Activated naive CD8-positive, alpha-beta T cell treated with anti-CD3 and anti-CD28 coated beads, Interleukin-2, amount 10 ng/mL, durations not matched to agents 7 days and 5 days (primary cell): ENCODE data around the gene EPS8L3. TPM values are rescaled to one million over a fixed set of nuclear protein-coding genes. Genes with fewer than 3 reads are reported as not detected.
"Not testable (repeated sequence)": the region's sequence is repeated elsewhere in the genome, so short reads cannot be mapped to it uniquely, and the experiment has no call there.

Experiments used
- ATAC-seq: fragments of 150-1000 bp; cut with Tn5 transposase; one replicate; pipeline ENCODE4 v1.10.0; 2021; ENCODE audit warnings: low read depth, moderate library complexity
- POLR2A ChIA-PET: fragments of 350-600 bp; sonication (Branson Sonifier 250); formaldehyde crosslinking; loops from one replicate; lab custom pipeline; 2021; ENCODE audit warnings: antibody characterized with exemption; lab: Charles Lee
- DNase-seq: peaks from one replicate; pipeline ENCODE4 v3.0.0; 2021
- H3K27ac Mint-ChIP-seq: one replicate; pipeline ENCODE4 v1.8.0; 2022; ENCODE audit warnings: mild to moderate bottlenecking, mixed read lengths
- H3K27me3 Mint-ChIP-seq: one replicate; pipeline ENCODE4 v1.8.0; 2022; ENCODE audit warnings: mild to moderate bottlenecking, moderate library complexity, mixed read lengths
- H3K36me3 Mint-ChIP-seq: one replicate; pipeline ENCODE4 v1.8.0; 2021; ENCODE audit warnings: mild to moderate bottlenecking, mixed read lengths
- H3K4me1 Mint-ChIP-seq: one replicate; pipeline ENCODE4 v1.8.0; 2021; ENCODE audit warnings: mixed read lengths
- H3K4me3 Mint-ChIP-seq: one replicate; pipeline ENCODE4 v1.8.0; 2022; ENCODE audit warnings: mild to moderate bottlenecking, moderate library complexity, mixed read lengths
- H3K9me3 Mint-ChIP-seq: one replicate; pipeline ENCODE4 v1.8.0; 2021; ENCODE audit warnings: mixed read lengths
- total RNA-seq, 2 experiments: library from RNA; stranded (reverse); gene quantifications; one replicate each; pipeline ENCODE4 v1.2.3, GENCODE V29; 2021

EPS8L3 gene
- total RNA-seq, 2 experiments from 2014 or later, result not detected

GRCh38 chr1:109771712-109772657 is 8.3 kb upstream of the EPS8L3 start:
- no peak overlapping the region for H3K27ac Mint-ChIP-seq
- no peaks in the 10 kb centered on the region for H3K9me3 Mint-ChIP-seq
- POLR2A ChIA-PET, result no interaction called here
- no peak for ATAC-seq
- H3K4me1 Mint-ChIP-seq, result peaks cover 10% of the 10 kb centered on the region
- peak; percentile 19 for DNase-seq
- H3K4me3 Mint-ChIP-seq, result no peak overlapping the region
- H3K27me3 Mint-ChIP-seq, result peaks cover 3% of the 10 kb centered on the region
- H3K36me3 Mint-ChIP-seq, result no peaks in the 10 kb centered on the region

DNA sequence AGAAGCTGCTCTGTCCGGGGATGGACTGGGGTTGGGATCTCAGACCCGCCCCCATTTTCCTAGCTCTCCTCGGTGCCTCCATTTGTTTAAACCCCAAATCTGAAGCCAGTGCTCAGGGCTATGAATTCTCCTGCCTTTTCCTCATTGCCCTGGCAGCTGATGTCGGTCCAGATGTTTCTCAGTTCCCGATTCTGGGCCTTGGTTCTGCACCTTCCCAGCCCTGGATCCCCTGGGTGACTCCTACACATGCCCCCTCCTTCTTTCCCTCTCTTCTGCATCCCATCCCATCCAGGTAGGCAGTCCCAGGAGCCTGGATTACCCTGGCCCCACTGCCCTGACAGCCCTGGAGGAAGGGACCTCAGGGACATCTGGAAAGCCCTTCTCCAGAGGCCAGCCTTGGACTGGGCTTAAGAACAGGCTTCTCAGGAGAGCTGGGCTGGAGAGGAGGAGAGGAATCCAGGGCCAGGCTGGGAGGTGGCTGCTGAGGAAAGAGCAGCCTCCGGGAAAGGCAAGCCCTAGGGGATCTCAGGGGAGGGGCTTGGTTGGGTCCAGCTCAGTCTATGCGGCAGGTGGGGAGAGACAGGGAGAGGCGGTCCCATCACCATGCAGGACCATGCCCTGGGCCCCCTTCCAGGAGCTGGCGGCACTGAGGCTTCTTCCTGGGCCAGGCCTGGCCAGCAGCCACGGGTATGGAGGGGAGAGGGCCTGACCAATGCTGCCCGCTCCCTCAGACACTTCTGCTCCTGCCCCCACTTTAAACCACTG is 6.8 kb upstream of the EPS8L3 start:
- peaks cover 1% of the 10 kb centered on the region for H3K27me3 Mint-ChIP-seq
- no peak for ATAC-seq
- DNase-seq, result peak; percentile 11
- POLR2A ChIA-PET, result no interaction called here
- H3K9me3 Mint-ChIP-seq, result no peaks in the 10 kb centered on the region
- H3K36me3 Mint-ChIP-seq, result no peaks in the 10 kb centered on the region
- peaks cover 8% of the 10 kb centered on the region for H3K4me1 Mint-ChIP-seq
- H3K27ac Mint-ChIP-seq, result no peak overlapping the region
- no peak overlapping the region for H3K4me3 Mint-ChIP-seq

GRCh38 chr1:109769330-109770078 is 5.8 kb upstream of the EPS8L3 start:
- Mint-ChIP-seq H3K9me3 (no peaks in the 10 kb centered on the region), H3K4me1 (peaks cover 8% of the 10 kb centered on the region), H3K4me3 (no peak overlapping the region), H3K27me3 (peaks cover under 1% of the 10 kb centered on the region), H3K27ac (no peak overlapping the region), H3K36me3 (no peaks in the 10 kb centered on the region)
- peak; percentile 7 for DNase-seq
- POLR2A ChIA-PET, result no interaction called here
- no peak for ATAC-seq

- peaks cover 2% of the 10 kb centered on the region for H3K27me3 Mint-ChIP-seq
- no peaks in the 10 kb centered on the region for H3K36me3 Mint-ChIP-seq
- H3K27ac Mint-ChIP-seq, result no peak overlapping the region
- POLR2A ChIA-PET, result no interaction called here
- no peaks in the 10 kb centered on the region for H3K9me3 Mint-ChIP-seq
- H3K4me3 Mint-ChIP-seq, result no peak overlapping the region
- H3K4me1 Mint-ChIP-seq, result peaks cover 7% of the 10 kb centered on the region
- DNase-seq (peak; percentile 10), ATAC-seq (no peak)
These were observed 5.1 kb upstream of the EPS8L3 start for GRCh38 chr1:109768820-109769219.

- H3K36me3 Mint-ChIP-seq, result no peaks in the 10 kb centered on the region
- H3K4me3 Mint-ChIP-seq, result no peak overlapping the region
- H3K27ac Mint-ChIP-seq, result no peak overlapping the region
- DNase-seq (peak; percentile 12), ATAC-seq (no peak)
- peaks cover 2% of the 10 kb centered on the region for H3K27me3 Mint-ChIP-seq
- H3K4me1 Mint-ChIP-seq, result peaks cover 4% of the 10 kb centered on the region
- POLR2A ChIA-PET, result no interaction called here
- no peaks in the 10 kb centered on the region for H3K9me3 Mint-ChIP-seq
These were observed 4.6 kb upstream of the EPS8L3 start for GRCh38 chr1:109768335-109768650.

DNA sequence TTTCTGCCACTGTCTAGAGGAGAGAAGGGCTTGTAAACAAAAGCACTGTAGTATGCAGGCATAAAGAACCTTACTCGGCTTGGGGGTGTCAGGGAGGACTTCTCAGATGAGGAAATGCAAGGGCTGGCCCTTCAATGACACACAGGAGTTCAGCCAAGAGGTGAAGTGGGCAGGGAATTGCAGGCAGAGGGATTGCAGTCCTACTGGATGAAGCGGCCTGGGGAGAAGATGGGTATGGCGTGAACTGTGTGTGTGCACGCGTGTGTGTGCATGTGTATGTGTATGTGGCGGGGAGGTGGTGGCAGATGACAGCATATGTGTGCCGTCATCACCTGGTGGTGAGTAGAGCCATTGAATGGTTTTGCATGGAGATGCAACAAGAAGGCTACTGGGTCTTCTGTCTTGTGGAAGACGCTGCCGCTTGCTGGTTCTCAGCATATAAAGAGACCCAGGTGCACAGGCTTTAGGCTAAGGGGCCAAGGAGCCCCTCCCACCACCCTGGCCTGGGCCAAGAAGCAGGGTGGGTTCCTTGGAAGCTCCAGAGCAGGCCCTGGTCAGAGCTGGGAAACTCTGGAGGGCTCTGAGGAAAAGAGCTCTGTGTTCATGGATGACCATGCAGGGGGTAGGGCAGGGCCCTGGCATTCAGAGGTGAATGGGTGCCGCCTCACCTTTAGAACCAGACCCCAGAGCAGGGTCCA is 4.1 kb upstream of the EPS8L3 start:
- H3K27ac Mint-ChIP-seq, result no peak overlapping the region
- peaks cover 2% of the 10 kb centered on the region for H3K27me3 Mint-ChIP-seq

DNA sequence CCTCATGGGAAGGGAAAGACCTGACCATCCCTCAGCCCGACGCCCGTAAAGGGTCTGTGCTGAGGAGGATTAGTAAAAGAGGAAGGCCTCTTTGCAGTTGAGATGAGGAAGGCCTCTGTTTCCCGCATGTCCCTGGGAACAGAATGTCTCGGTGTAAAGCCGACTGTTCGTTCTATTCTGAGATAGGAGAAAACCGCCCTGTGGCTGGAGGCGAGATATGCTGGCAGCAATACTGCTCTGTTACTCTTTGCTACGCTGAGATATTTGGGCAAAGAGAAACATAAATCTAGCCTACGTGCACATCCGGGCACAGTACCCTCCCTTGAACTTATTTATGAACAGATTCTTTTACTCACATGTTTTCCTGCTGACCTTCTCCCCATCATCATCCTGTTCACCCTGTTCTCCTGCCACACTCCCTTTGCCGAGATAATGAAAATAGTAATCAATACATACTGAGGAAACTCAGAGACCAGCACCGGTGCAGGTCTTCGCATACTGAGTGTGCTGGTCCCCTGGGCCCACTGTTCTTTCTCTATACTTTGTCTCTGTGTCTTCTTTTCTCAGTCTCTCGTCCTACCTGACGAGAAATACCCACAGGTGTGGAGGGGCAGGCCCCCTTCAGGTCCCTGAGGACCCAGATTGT is 3.4 kb upstream of the EPS8L3 start:
- H3K4me1 Mint-ChIP-seq, POLR2A ChIA-PET, H3K27ac Mint-ChIP-seq, H3K27me3 Mint-ChIP-seq, ATAC-seq, H3K36me3 Mint-ChIP-seq, H3K4me3 Mint-ChIP-seq, H3K9me3 Mint-ChIP-seq: not testable (repeated sequence)
- DNase-seq, result peak; percentile 1

More for the DNA sequence above, 4.1 kb upstream of the EPS8L3 start:
- peak; percentile 20 for DNase-seq
- H3K4me3 Mint-ChIP-seq, result no peak overlapping the region
- H3K36me3 Mint-ChIP-seq, result no peaks in the 10 kb centered on the region
- ATAC-seq, result no peak
- POLR2A ChIA-PET, result no interaction called here
- peaks cover 5% of the 10 kb centered on the region for H3K4me1 Mint-ChIP-seq
- no peaks in the 10 kb centered on the region for H3K9me3 Mint-ChIP-seq

- H3K4me3 Mint-ChIP-seq, result no peak overlapping the region
- H3K27me3 Mint-ChIP-seq, result peaks cover 2% of the 10 kb centered on the region
- peaks cover 1% of the 10 kb centered on the region for H3K4me1 Mint-ChIP-seq
- peak; percentile 24 for DNase-seq
- H3K27ac Mint-ChIP-seq, result no peak overlapping the region
- no peaks in the 10 kb centered on the region for H3K36me3 Mint-ChIP-seq
- no peaks in the 10 kb centered on the region for H3K9me3 Mint-ChIP-seq
- POLR2A ChIA-PET, result no interaction called here
- ATAC-seq, result no peak
These were observed 2.3 kb upstream of the EPS8L3 start for GRCh38 chr1:109765896-109766615.

GRCh38 chr1:109765483-109765815 is 1.7 kb upstream of the EPS8L3 start:
- H3K4me3 Mint-ChIP-seq, result no peak overlapping the region
- ATAC-seq (no peak), DNase-seq (no peak)
- H3K27ac Mint-ChIP-seq, result no peak overlapping the region
- H3K27me3 Mint-ChIP-seq, result peaks cover 2% of the 10 kb centered on the region
- peaks cover 1% of the 10 kb centered on the region for H3K4me1 Mint-ChIP-seq
- H3K36me3 Mint-ChIP-seq, result no peaks in the 10 kb centered on the region
- POLR2A ChIA-PET, result no interaction called here
- no peaks in the 10 kb centered on the region for H3K9me3 Mint-ChIP-seq

DNA sequence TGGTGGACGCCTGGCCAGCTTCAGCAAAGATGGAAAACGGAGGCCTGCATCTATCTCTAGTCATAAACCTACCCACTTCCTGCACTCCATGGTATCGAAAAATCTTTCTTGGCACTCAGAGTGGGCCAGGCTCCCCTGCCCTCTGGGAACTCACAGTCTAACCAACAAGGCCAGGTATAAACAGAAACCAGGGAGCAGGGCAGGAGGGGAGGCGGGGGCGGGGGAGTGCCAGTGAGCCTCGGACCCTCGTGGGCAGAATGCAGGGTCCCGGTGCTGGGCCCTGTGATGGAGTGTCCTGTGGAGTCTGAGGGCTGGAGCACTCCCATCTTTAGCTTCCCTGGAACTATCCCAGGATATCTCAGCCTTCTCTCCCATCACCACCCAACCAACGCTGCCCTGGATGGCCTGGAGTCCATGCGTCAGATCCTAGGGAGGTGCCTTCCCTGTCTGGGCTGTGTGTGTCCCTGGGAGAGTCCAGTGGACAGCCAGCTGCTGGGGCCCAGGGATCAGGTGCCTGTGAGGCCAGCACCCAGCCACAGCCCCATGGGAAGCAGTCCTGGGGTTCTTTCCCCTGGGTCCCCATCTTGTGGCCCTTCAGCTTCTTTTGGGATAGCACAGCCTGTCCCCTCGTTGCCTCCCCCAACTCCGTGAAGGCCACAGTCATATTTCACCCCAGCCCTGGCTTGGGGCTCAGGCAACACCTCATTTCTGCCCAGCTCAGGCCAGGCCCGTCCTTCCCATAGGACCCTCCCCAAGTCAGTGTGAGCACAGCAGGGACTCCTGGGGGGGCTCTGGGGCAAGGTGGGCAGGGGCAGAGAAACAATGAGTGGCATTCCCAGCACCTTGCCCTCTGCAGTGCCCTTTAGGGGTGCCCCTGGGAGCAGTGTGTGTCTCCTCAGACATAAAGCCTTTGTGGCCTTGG is 1.1 kb upstream of the EPS8L3 start:
- Mint-ChIP-seq H3K4me1 (peaks cover 1% of the 10 kb centered on the region), H3K36me3 (no peaks in the 10 kb centered on the region), H3K27ac (no peak overlapping the region), H3K27me3 (peaks cover 2% of the 10 kb centered on the region), H3K9me3 (no peaks in the 10 kb centered on the region), H3K4me3 (no peak overlapping the region)
- DNase-seq, result peak; percentile 21
- POLR2A ChIA-PET, result no interaction called here
- ATAC-seq, result no peak

DNA sequence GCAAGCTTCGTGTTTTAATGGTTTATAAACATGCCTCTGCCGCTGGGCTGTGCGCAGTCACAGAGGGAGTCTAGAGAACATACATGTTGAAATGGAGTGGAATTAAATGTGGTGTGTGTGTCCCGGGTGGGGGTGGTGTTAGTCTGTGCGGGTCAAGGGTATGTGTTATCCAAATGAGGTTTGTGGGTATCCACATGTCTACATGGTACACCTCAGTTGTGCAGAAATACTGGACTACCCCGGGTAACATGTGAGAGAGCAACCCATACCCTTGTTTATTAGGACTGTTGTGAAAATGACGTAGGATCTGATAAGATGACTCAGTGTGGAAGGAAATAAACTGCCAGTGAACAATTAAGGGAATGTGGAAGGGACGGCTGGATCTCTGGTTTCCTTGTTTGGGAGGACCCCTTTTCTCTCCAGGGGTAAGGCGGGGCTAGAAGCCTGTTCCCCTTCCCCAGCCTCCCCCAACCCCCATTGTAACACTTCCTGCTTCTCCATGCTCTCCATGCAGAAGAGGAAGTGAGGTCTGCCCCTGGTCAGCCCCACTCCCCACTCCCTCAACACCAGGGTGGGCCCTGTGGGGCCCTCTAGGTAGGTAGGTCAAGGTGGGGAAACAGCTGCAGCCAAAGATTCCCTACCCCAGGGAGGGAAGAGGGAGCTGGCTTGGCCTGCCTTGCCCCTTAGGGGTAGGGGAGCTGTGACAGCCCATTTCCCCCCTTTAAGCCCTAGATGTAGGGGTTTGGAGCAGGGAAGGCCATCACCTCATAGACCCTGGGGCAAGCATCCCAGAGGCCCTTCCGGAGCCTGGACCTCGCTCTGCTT is 690 bp downstream of the EPS8L3 start:
- Mint-ChIP-seq H3K27ac (no peak overlapping the region), H3K36me3 (no peaks in the 10 kb centered on the region), H3K27me3 (peaks cover 2% of the 10 kb centered on the region), H3K4me1 (peaks cover 1% of the 10 kb centered on the region), H3K9me3 (no peaks in the 10 kb centered on the region), H3K4me3 (no peak overlapping the region)
- ATAC-seq (no peak), DNase-seq (peak; percentile 16)
- POLR2A ChIA-PET, result no interaction called here
